K562 (cell line): ENCODE data around the gene OR5K2. TPM values are rescaled to one million over a fixed set of nuclear protein-coding genes. Genes with fewer than 3 reads are reported as not detected.
A peak's percentile ranks its signal among the peaks of the same experiment; 100 is the strongest.

Experiments used
- CUX1 ChIP-seq: fragments of 200-800 bp; sonication (Bioruptor generic); IDR thresholded peaks from 2 replicates; pipeline ENCODE4 v1.6.1; 2016; ENCODE audit warnings: missing genetic modification characterization, missing compliant biosample characterization
- EGR1 ChIP-seq: fragments of 450-650 bp; conservative IDR thresholded peaks from 2 replicates; pipeline ENCODE4 v1.6.1; 2017; ENCODE audit warnings: mild to moderate bottlenecking
- GABPA ChIP-seq: fragments of 200-800 bp; sonication (Bioruptor generic); conservative IDR thresholded peaks from 2 replicates; pipeline ENCODE4 v1.6.1; 2016; ENCODE audit warnings: low read depth, missing genetic modification characterization, missing compliant biosample characterization
- GATAD2A ChIP-seq: fragments of 450-650 bp; IDR thresholded peaks from 2 replicates; pipeline ENCODE4 v1.6.1; 2017
- KAT8 ChIP-seq: fragments of 450-650 bp; IDR thresholded peaks from 2 replicates; pipeline ENCODE4 v1.6.1; 2016; ENCODE audit warnings: low read depth, mild to moderate bottlenecking
- SIN3A ChIP-seq, 2 experiments: fragments of 150-350 bp in 1 of 2; IDR thresholded peaks; 2 replicates each; pipeline ENCODE4 v1.6.1; 2011 to 2016; ENCODE audit warnings: borderline replicate concordance in 2 of 2, low read depth in 2 of 2, low read length in 2 of 2, mild to moderate bottlenecking in 2 of 2, moderate library complexity in 2 of 2; ENCODE audit not compliant: control insufficient read depth in 1 of 2
- SIX5 ChIP-seq, 2 experiments: IDR thresholded peaks; 2 replicates each; pipeline ENCODE4 v1.6.1; 2011; ENCODE audit warnings: low read length in 2 of 2, borderline replicate concordance in 1 of 2, low read depth in 1 of 2, mild to moderate bottlenecking in 1 of 2, moderate library complexity in 1 of 2; ENCODE audit not compliant: insufficient read depth in 1 of 2
- TEAD4 ChIP-seq, 2 experiments: sonication (generic) in 1 of 2; formaldehyde crosslinking in 1 of 2; IDR thresholded peaks; 2 replicates each; pipeline versions ENCODE4 v1.6.1 to v1.8.0; 2012 to 2022; ENCODE audit warnings: borderline replicate concordance in 1 of 2, inconsistent platforms in 1 of 2, low read length in 1 of 2, mild to moderate bottlenecking in 1 of 2, missing genetic modification reagents in 1 of 2
- ZHX1 ChIP-seq: fragments of 150-350 bp; conservative IDR thresholded peaks from 2 replicates; pipeline ENCODE4 v1.6.1; 2014; ENCODE audit warnings: low read length
- ZNF143 ChIP-seq: sonication (generic); formaldehyde crosslinking; IDR thresholded peaks from 2 replicates; pipeline ENCODE4 v1.9.0; 2022; ENCODE audit warnings: mild to moderate bottlenecking, missing genetic modification reagents
- ZNF609 ChIP-seq: sonication (generic); formaldehyde crosslinking; IDR thresholded peaks from 2 replicates; pipeline ENCODE4 v1.8.1; 2023; ENCODE audit warnings: missing genetic modification reagents, mild to moderate bottlenecking, borderline replicate concordance
- polyA plus RNA-seq, 8 experiments: library from polyadenylated mRNA; depleted of rRNA in 4 of 8; stranded (reverse) in 5 of 8; unstranded in 3 of 8; fragments of >200 nt; fragmentation: Nextera tagmentation in 2 of 8; fragmentation: Illumina TruSeq in 1 of 8; extraction: Ambion mirVana in 2 of 8; extraction: Trizol in 1 of 8; gene quantifications; 2 replicates each; pipeline versions ENCODE4 v1.2.1 to v1.2.3, GENCODE V29; 2011 to 2014; ENCODE audit warnings: inconsistent platforms in 1 of 8, missing spikeins in 1 of 8
- total RNA-seq, 7 experiments: library from RNA; depleted of rRNA in 6 of 7; stranded (reverse); fragments of >200 nt in 6 of 7; fragmentation: Illumina TruSeq in 2 of 7; extraction: Trizol in 2 of 7; gene quantifications; 2 replicates each; pipeline versions ENCODE4 v1.2.1 to v1.2.3, GENCODE V29; 2011 to 2021; ENCODE audit warnings: low replicate concordance in 1 of 7

Gene OR5K2
- total and polyA plus RNA-seq, 9 of the 15 experiments (the other 6 are each of a cell fraction or from before 2014, with no cell fraction given): not detected

GRCh38 chr3:98522544-98523281, 25.2 kb downstream of the OR5K2 start, which contains the start of gene CLDND1 (continued):
- peak; percentile 72 to 83; a peak in 3 of 4 replicates for TF ChIP-seq SIX5 (IDR thresholded peaks at IDR 0.05; ENCODE audit: borderline replicate concordance in 1 of 2, insufficient read depth in 1 of 2, low read depth in 1 of 2, low read length in 2 of 2)
- TF ChIP-seq ZNF609 (CRISPR knock-in tag): no peak
- TF ChIP-seq ZNF143: peak; percentile 88
- peak in 1 of 2 experiments; percentile 21; a peak in 1 of 4 replicates for TF ChIP-seq SIN3A (IDR thresholded peaks at IDR 0.05; ENCODE audit: borderline replicate concordance in 2 of 2, control insufficient read depth in 1 of 2, low read depth in 2 of 2, low read length in 2 of 2)
- no peak for TF ChIP-seq GATAD2A
- TF ChIP-seq KAT8: no peak
- TF ChIP-seq EGR1: peak; percentile 97
- no peak for TF ChIP-seq ZHX1
- TF ChIP-seq GABPA (tag): peak; percentile 73
- TF ChIP-seq CUX1 (CRISPR knock-in tag): no peak
- TF ChIP-seq TEAD4 (IDR thresholded peaks at IDR 0.05; ENCODE audit: low read length): peak; percentile 50; the same call in 1 of the 2 replicates
- TF ChIP-seq TEAD4 (CRISPR knock-in tag; IDR thresholded peaks at IDR 0.05; ENCODE audit: borderline replicate concordance): no peak
